Fibroblast of upper back skin (primary cell): ENCODE measurements around the gene USP8.
A peak's percentile ranks its signal among the peaks of the same experiment; 100 is the strongest.
"Not testable (repeated sequence)": the region's sequence is repeated elsewhere in the genome, so short reads cannot be mapped to it uniquely, and the experiment has no call there.

Source experiments
- DNase-seq: peaks from one replicate; pipeline ENCODE4 v3.0.0-alpha.2; 2013

The USP8 gene

GRCh38 chr15:50452927-50453326 is 28.7 kb downstream of the USP8 start:
- DNase-seq: peak; percentile 31

- peak; percentile 14 for DNase-seq
Observed at GRCh38 chr15:50458348-50459112, 34.3 kb downstream of the USP8 start.

- DNase-seq: peak; percentile 6
Observed at GRCh38 chr15:50463423-50464358, 39.5 kb downstream of the USP8 start.

GRCh38 chr15:50471072-50471471 is 46.9 kb downstream of the USP8 start:
- DNase-seq: no peak

GRCh38 chr15:50476143-50476542 is 51.9 kb downstream of the USP8 start:
- no peak for DNase-seq

GRCh38 chr15:50484781-50485180 is 60.6 kb downstream of the USP8 start:
- DNase-seq: no peak

DNA sequence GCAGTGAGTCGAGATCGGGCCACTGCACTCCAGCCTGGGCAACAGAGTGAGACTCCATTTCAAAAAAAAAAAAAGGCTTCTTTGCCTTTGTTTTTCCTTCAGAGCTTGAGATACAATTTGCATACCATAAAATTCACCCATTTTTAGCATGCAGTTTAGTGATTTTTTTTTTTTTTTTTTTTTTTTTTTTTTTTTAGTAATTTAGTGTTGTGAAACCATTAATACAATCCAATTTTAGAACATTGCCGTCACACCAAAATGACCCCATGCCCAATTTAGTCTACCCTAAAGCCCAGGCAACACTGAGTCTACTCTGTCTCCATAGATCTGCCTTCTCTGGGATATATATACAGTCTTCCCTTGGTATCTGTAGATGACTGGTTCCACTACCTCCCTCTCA is 61.2 kb downstream of the USP8 start:
- DNase-seq: no peak

- DNase-seq: no peak
Observed at GRCh38 chr15:50487287-50487686, 63.1 kb downstream of the USP8 start.

- DNase-seq: no peak
Observed at GRCh38 chr15:50493625-50494024, 69.4 kb downstream of the USP8 start.

- not testable (repeated sequence) for DNase-seq
Observed at GRCh38 chr15:50494547-50494946, 70.3 kb downstream of the USP8 start.

- DNase-seq: no peak
Observed at GRCh38 chr15:50496692-50497091, 72.5 kb downstream of the USP8 start.

DNA sequence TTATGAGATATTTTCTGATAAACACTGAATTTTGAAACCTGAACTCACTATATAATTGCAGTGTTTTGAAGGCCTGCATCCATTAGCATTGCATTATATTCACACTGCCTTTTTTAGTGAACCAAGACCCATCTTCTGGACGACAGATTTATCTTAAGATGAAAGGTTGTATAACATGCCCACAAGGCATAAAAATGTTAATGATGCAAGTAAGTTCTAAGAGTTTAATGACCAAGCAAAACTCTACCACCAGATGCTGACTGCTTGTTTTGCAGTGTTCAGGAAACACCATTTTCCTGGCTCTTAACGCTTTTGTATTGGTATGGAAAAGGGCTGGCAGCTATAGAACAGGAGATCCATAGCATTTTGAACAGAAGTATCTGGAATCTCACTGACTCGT is 76.1 kb downstream of the USP8 start:
- DNase-seq: no peak

GRCh38 chr15:50501815-50502214 is 77.6 kb downstream of the USP8 start:
- no peak for DNase-seq

GRCh38 chr15:50503144-50503543 is 78.9 kb downstream of the USP8 start:
- no peak for DNase-seq

DNA sequence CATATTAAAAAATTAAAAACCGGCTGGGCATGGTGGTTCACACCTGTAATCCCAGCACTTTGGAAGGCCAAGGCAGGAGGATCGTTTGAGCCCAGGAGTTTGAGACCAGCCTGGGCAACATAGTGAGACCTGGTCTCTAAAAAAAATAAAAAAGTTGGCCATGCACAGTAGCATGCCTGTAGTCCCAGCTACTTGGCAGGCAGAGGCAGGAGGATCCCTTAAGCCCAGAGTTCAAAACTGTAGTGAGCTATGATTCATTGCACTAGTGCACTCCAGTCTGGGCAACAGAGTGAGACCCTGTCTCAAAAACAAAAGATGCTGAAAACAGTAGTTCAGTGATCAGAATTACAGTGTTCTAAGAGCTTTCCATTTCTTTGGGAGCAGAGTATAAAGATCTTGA is 81.5 kb downstream of the USP8 start:
- DNase-seq: peak; percentile 7

GRCh38 chr15:50506121-50506520 is 81.9 kb downstream of the USP8 start:
- no peak for DNase-seq

GRCh38 chr15:50513001-50513400 is 88.8 kb downstream of the USP8 start:
- no peak for DNase-seq

- peak; percentile 46 for DNase-seq
Observed at GRCh38 chr15:50519740-50520425, 95.7 kb downstream of the USP8 start.

DNA sequence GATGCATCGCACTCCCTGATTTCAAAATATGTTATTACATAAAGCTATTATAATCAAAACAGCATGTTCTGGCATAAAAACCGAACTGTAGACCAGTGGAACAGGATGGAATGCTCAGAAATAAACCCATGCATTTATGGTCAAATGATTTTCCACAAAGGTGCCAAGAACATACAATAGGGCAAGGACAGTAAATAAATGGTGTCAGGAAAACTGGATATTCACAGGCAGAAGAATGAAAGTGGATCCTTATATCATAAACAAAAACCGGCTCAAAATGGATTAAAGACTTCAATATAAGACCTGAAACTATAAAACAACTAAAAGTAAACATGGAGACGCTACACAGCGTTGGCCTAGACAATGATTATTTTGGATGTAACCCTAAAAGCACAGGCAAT is 99.6 kb downstream of the USP8 start:
- DNase-seq: peak; percentile 27

GRCh38 chr15:50531163-50531562 is 107.0 kb downstream of the USP8 start:
- DNase-seq: no peak

DNA sequence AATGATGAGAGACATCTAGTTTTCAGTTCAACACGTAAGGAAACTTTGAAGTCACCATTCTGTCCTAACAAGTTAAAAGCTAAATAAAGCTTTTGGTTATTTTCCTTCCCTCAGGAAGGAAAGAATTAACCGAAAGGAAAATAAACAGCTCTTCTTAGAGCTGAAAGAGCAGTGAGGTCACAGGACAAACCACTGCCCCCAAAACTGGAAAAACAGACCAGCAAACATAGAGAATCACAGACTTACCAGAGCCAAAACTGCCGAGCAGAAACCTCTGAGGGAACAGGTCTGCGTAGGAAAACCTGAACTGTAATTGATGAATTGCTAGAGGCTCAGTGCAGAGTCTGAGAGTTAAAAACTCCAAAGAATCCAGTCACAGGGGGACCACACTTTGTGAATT is 107.6 kb downstream of the USP8 start:
- no peak for DNase-seq

DNA sequence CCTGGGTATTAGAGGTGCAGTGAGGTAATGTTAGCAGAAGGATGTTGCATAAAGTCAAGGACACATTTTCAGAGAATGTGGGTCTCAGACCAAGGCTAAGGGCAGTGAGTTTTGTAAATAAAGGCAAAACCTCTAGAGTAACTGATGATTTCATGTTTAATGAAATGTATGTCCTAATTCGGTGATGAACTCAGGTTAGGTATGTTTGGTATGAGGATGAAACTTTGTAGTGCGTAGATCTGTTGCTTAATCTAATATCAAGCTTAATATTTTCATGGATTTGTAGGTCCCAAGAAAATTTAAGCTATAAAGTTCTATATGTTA is 118.6 kb downstream of the USP8 start:
- DNase-seq: peak; percentile 73

- DNase-seq: peak; percentile 64
Observed at GRCh38 chr15:50543556-50543955, 119.4 kb downstream of the USP8 start.

- no peak for DNase-seq
Observed at GRCh38 chr15:50544368-50544767, 120.2 kb downstream of the USP8 start.
